Activated CD4-positive, CD25-positive, alpha-beta regulatory T cell treated with anti-CD3 and anti-CD28 coated beads, Interleukin-2, amount 50 U/mL, for 16 hours (primary cell): ENCODE data around the gene NAA38.

Experiments
- DNase-seq: peaks from one replicate; pipeline ENCODE4 v3.0.0-alpha.2; 2020; ENCODE audit warnings: low read depth, low spot score

NAA38 gene

GRCh38 chr17:7841396-7841914, 15.9 kb downstream of the NAA38 start:
- DNase-seq: peak; percentile 76

DNA sequence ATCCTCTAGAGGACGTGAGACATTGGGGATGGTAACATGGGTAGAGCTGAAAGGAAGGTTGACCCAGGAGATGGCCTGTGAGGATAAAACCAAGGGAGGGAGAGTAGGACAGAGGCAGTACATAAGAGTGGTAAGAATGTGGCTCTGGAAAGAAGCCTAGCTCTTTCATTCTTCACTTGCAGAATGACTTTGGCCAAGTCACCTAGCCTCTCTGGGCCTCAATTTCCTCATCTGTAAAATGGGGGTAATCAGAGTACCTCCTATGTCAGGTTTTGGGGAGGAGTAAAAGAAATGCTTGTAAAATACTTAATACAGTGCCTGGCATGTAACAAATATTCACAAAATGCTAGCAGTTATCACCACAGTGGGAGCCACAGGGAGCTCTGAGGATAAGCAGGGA, 16.5 kb downstream of the NAA38 start:
- DNase-seq: no peak

GRCh38 chr17:7840441-7840840, 16.9 kb downstream of the NAA38 start:
- DNase-seq: no peak

- no peak for DNase-seq
Measured at GRCh38 chr17:7839876-7840261, 17.5 kb downstream of the NAA38 start.

DNA sequence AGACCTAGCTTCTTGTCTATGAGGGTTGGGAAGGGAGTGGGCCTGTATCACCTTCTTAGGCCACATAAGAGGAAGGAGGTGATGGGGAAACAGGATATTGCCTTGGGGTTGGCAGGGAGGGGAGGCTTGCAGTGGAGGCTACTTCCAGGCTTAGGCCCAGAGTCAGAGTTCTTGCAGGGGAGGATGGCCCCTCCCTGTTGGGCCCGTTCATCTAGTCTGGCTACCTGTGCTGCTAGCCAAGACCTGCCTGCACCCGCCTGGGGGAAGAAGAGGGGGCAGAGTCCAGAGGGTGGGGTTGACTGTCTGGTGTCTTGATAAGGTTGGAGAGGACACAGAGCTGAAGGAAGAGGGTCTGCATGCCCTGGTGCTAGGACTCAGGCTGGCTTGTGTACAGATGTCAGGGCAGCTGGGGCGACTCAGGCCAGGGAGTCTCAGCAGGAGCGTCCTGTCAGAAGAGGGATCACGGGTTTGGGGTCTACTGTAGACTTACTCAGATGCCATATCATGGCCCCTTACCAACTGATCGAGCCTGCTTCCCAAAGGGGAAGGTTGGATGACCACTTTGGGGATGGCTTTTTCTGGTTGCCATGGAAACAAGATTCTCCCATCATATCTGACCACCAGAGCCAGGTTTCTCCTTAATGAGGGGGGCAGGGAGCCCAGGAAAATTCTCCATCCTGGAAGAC, 18.0 kb downstream of the NAA38 start:
- no peak for DNase-seq

DNA sequence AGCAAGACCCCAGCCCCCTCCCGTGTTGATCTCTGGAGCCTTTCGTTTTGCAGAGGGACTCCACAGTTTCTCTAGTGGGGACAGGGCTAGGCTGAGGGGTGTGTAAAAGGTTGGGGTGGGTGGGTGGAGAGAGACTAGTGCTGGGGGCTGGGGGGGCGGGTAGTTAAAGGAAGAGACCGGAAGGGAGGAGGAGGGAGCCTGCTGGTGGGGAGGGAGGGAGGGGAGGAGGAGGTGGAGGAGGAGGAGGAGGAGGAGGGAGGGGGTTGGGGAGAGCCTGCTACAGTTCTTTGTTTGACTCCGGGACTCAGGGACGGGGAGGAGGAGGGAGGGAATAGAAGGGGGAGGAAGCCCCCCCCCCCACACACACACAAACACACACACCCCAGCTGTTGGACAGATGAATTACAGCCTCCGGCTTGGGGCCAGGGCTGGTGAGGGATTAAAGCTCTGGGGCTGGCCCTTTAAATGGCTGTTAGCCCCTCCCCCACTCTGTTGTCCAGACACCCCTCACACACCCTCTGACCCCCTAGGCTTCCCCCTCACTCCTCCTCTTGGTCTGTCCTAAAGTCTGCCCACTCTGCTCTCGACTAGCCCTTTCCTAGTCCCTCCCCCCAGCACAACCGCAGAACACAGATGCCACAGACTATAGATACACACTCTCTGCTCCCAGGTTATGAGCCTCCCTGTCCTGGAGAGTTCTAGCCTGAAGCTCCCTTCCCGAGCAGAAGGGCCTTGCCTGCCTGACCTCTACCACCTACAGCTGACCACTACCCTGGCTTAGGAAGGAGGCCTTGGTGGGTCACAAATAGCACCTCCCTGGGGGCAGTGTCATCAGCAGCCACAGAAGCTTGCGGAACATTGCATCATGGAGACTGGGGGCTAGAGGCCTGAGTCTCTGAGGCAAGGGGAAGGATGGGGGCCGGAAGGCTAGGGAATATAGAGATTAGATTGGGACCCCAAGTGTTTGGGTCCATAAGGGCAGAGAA, 19.0 kb downstream of the NAA38 start:
- no peak for DNase-seq

- DNase-seq: no peak
Measured at GRCh38 chr17:7837408-7838088, 19.8 kb downstream of the NAA38 start.

DNA sequence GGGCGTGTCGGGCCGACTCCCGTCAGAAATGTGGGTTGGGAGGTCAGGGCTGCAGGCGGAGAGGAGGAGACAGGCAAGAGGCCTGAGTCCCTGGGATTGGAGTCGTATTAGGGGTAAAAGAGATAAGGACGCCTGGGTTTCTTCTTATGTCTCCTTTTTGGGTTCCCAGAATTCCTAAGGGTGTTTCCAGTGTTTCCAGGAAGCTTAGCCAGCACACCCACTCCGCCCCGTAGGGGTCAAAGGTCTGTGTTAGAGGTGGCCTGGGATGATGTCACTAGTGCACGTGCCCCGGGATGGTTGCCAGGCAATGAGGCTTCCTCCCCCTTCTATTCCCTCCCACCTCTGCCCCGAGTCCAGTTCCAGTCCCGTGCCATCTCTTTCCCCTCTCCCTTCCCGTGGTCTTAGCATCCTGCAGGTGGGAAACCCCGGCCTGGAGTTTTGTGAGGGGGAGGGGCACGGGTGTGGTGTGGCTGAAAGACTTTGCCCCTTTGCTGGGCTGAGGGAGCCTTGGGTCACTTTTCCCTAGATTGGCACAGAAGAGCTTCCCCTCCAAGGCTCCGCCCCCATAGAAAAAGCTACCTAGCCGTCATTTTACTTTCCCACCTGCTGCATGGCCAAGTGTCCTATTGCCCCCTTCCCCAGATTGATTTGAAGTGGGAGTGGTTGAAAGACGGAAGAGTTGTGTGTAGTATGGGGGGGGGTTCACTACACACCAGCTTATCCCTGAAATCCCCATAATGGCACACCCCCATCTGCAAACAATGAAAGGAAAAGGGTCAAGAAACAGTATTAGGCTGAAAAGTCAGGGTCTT, 20.6 kb downstream of the NAA38 start:
- DNase-seq: no peak

GRCh38 chr17:7835814-7836595, 21.4 kb downstream of the NAA38 start:
- DNase-seq: no peak

DNA sequence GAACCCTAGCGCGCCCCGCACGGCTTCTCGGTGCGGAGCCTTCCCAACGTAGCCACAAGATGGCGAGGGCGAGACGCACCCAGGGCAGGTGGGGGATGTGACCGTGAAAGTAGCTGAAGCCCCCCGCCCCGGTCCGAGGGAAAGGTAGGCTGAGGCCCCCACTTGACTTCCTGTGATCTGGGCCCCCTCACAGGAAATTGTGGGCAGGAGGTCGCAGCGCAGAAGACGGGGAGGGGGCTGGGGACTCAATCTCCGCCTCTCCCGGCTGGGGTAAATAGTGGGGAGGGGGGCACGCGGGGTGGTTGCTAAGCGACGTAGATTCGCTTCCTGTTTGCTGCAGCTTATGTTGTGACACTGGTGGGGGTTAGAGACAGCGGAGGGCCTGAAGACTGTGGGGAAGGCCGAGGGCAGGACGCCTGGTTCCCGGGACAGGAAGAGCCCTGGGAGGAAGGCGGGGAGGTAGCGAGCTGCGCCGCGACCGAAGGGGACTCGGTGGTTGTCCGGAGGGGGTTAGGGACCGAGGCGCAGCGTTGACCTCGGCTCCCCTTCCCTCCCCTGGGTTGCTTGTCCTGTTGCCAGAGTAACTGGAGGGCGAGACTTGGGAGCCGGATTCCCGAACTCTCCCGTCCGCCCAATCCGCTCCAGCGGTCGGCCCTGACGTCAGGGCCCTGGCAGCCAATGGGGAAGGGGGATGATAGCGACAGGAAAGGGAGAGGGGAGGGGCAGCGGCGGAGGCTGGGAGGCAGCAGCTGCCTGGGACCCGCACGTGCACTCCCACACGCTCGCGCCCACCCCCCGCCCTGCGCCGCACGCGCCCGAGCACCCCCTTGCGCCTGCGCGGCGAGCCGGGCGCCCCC, 22.2 kb downstream of the NAA38 start:
- peak; percentile 82 for DNase-seq

DNA sequence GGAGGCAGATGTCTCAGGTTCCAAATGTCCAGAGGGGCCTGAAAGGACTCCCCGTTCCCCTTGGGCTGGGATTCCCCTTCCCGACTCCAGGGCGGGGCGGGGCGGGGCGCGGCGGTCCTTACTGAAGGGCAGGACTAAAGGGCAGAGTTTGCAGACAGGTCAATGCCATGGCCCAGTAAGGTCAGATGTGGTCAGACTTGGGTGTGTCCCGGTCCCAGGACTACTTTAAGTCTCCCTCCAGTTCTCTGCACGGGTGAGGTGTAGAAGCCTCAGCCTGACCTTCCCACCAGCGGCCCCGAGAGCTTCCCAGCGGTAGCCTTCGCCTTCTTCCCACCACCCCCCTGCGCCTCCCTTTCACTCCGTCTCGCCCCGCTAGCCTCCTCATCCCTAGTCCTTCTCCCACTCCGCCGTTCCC, 22.8 kb downstream of the NAA38 start:
- DNase-seq: no peak

DNA sequence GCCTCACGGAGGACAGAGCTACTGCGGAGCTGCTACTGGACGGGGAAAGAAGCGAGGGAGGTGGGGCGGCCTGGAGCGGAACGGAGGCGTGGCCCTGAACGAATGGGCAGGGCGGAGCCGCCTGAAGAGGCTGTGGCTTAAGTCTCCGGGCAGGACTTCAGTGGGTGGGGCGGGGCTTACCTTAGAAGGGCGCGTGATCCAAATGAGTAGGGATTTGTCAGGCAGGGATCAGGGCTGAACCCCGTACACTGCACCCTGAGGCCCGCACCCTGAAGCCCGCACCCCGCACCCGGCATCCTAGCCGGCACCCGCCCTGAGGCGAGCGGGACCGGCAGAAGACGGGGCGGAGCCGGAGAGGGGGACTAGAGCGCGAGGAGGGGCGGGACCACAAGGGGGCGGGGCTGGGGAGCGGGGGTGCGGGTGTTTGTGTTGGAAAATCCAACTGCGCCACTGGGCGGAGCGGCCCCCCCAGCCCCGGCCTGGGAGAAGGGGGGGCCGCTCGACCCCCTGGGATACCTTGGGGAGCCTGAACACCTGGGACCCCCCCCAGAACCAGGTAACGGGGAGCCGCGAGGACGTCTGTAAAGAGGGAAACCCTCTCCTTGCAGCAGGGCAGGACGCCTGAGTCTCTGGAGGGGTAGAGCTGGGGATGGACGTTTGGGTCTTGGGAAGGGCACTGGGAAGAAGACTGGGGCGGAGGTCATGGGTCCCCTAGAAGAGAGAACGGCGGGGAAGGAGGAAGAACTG, 23.4 kb downstream of the NAA38 start, which contains the start of gene KDM6B:
Gene KDM6B, plus strand, starts transcription at position 423 of the 747 bp plus-strand sequence. CDS start 11,338 bp downstream, outside the sequence.
- peak; percentile 68 for DNase-seq

DNA sequence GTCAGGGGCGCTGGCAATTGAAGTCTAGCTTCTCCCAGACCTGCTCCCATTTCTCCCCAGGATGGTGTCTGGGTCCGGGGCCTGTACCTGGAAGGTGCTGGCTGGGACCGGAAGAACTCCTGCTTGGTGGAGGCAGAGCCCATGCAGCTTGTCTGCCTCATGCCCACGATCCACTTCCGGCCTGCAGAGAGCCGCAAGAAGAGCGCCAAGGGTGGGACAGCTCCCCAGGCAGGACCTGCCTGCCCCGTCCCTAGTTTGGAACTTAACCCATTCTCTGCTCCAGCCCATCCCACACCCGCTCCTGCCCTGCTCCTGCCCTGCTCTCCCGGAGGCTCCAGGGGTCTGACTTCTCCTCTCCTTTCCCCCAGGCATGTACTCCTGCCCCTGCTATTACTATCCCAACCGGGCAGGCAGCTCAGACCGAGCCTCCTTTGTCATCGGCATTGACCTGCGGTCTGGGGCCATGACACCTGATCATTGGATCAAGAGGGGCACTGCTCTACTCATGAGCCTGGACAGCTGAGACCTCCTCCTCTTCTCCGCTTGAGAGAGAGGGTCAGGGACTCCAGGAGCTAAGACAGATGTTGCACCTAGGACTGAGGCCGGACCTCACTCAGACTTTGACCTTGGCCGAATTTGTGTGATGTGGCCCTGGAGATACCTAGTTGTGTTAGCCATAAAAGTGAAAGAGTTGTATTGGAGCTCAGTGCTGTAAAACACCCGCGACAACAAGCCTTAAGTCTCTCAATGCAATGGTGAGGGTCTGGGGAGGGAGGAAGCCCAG, 24.2 kb downstream of the NAA38 start:
- no peak for DNase-seq

DNA sequence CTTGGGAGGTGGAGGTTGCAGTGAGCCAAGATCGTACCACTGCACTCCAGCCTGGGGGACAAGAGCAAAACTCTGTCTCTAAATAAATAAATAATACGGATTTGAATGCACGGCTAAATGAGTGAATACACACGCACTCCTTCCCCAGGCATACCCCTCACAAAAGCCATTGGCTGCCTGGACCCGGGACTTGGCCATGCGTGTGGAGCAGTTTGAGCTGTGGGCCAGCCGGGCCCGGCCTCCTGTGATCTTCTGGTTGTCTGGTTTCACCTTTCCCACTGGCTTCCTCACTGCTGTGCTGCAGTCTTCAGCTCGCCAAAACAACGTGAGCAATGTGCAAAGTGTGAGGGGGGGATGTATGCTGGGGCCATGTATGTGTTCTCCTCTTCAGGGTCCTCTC, 24.9 kb downstream of the NAA38 start:
- no peak for DNase-seq

DNA sequence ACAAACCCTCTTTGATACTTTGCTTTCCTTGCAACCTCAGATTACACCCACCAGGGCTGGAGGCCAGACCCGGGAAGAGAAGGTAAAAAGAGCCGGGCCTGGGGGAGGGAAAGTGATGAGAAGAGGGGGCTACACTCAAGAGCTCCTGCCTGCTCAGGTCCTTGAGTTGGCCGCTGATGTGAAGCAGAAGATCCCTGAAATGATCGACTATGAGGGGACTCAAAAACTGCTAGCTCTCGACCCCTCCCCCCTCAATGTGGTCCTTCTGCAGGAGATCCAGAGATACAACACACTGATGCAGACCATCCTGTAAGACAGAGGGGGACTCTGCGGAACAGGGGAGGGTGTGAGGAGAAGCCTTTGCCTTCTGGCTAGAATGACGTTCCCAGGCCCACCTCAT, 26.1 kb downstream of the NAA38 start:
- DNase-seq: no peak

DNA sequence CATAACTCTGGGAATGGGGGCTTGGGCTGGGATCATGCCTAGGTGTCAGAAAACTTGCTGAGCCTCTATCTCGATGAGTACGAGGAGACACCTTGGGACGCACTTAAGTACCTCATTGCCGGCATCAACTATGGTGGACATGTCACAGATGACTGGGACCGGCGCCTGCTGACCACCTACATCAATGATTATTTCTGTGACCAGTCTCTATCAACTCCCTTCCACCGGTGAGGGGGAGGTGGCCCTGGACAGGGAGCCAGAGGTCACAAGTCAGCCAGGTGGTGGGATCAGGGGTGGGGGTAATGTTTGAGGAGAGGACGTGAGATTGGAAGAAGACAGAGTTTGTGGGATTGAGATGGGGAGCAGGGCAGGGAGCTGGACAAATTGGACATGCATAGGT, 26.7 kb downstream of the NAA38 start:
- no peak for DNase-seq

DNA sequence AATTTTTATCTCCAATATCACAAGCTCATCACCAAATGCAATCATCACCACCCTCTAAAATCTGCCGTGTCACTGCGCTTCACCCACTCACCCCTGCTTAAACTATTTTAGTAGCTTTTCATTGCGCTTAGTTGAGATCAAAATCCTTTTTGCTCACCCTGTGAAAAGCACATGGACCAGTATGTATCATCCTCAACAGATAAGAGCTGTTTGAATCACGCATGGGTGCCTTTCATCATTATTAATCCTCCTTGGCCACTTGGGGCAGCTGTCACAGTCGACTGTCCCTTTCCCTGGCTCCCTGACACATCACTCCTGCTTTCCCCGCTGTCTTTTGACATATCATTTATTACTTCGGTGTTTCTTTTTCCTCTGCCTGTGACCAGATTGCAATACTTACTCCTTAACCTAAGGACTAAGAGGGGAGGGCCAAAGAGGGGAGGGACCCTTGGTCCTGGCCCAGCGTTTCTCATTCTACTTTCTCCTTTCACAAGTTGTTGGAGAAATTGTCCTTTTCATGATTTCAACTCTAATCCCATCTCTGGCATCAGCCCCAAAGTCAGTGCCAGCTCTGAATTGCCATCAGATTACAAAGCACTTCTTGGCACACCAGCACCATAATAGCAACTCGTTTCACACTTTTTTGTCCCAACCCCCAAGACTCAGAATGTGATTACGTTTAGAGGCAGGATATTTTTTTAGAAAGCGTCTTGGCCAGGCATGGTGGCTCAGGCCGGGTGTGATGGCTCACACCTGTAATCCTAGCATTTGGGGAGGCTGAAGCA, 32.0 kb downstream of the NAA38 start:
- DNase-seq: no peak
